ENCODE data around the gene ADH5.

Gene ADH5

GRCh38 chr4:99038213-99038612 lies 50.4 kb downstream of the ADH5 start:
- H3K27me3 Mint-ChIP-seq (ENCODE audit: low read depth), result no peaks in the 10 kb centered on the region

DNA sequence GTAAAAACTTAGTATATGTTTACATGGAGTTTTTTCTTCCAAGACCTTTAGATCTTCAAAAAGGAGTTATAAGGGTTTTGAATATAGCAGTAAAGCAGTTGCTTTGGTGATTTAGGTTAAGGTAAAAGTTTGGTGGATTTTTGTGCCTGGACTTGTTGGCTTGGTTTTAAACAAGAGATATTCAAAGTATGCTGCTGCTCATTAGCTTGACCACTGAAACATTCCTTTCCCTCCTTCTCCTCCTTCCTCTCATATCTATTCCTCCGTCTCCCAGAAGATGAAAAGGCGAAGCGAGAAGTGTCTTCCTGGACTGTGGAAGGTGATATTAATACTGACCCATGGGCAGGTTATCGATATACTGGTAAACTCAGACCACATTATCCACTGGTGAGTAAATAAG lies 54.6 kb downstream of the ADH5 start:
- TF ChIP-seq CTCF (IDR thresholded peaks at IDR 0.05; ENCODE audit: unreplicated experiment in 3 of 3), result no peak
- Mint-ChIP-seq H3K27ac (no peak overlapping the region), H3K4me3 (no peak overlapping the region), H3K4me1 (no peaks in the 10 kb centered on the region), H3K27me3 (ENCODE audit: low read depth) (no peaks in the 10 kb centered on the region), H3K36me3 (ENCODE audit: low read depth) (peaks cover 50% of the 10 kb centered on the region), H3K9me3 (peaks cover 3% of the 10 kb centered on the region)

More at GRCh38 chr4:99038213-99038612, 50.4 kb downstream of the ADH5 start:
- Mint-ChIP-seq H3K4me3 (no peak overlapping the region), H3K27ac (no peak overlapping the region), H3K9me3 (peaks cover 3% of the 10 kb centered on the region), H3K36me3 (ENCODE audit: low read depth) (peaks cover 63% of the 10 kb centered on the region), H3K4me1 (no peaks in the 10 kb centered on the region)
- no peak for TF ChIP-seq CTCF (IDR thresholded peaks at IDR 0.05; ENCODE audit: unreplicated experiment in 3 of 3)

DNA sequence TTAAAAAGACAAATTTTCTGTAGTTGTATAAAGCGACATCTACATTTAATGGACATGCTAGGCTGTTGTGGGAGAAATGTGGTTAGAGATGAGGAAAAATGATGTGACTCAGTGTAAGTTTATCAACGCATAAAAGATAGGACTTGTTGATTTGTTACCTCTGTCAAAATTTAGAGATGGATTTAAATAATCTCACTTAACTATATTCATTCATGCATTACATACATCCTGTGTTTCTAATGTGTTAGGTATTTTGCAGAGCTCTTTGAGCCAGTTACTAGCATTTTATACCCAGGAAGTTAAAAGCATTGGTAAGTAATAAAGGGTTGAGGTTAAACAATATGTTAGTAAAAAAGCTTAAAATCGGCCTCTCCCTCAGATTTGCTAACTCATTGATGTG lies 58.7 kb downstream of the ADH5 start:
- Mint-ChIP-seq H3K4me3 (no peak overlapping the region), H3K36me3 (ENCODE audit: low read depth) (peaks cover 14% of the 10 kb centered on the region), H3K27me3 (ENCODE audit: low read depth) (no peaks in the 10 kb centered on the region), H3K4me1 (peaks cover 6% of the 10 kb centered on the region), H3K27ac (no peak overlapping the region), H3K9me3 (no peaks in the 10 kb centered on the region)
- no peak for TF ChIP-seq CTCF (IDR thresholded peaks at IDR 0.05; ENCODE audit: unreplicated experiment in 3 of 3)

DNA sequence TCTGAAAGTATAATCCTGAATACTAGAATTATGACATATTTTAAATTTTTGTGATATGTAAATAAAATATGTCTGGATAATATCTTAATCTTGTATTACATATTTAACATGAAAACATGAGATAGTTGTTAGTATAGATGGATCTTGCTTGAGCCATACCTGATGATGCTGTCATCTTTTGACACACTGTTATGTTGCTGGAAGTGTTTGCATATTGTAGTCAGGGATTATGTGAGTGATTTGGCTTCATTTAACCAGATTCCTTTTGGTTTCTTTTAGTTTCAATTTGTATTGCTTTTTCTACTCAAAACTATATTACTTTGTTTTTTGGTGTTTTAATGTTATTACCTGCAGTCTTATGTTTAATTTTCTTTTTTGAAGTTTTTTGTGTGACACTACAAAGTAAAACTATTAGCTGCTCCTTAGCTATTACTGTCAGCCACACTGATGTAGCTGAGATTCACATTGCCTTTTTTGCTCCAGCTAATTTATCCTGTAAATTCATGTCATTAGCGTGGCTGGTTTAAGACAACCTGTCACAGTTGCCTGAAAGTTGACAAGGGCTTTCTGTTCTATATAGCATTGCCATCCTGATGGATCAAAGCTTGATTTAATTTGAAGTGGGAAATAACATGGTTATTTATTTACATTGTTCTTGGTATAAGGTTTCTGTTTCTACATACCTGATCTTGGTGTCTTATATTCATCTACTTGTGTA lies 59.4 kb downstream of the ADH5 start:
- peaks cover 6% of the 10 kb centered on the region for H3K4me1 Mint-ChIP-seq
- H3K36me3 Mint-ChIP-seq (ENCODE audit: low read depth), result peaks cover 13% of the 10 kb centered on the region
- no peak for TF ChIP-seq CTCF (IDR thresholded peaks at IDR 0.05; ENCODE audit: unreplicated experiment in 3 of 3)
- H3K27ac Mint-ChIP-seq, result no peak overlapping the region
- H3K9me3 Mint-ChIP-seq, result no peaks in the 10 kb centered on the region
- no peaks in the 10 kb centered on the region for H3K27me3 Mint-ChIP-seq (ENCODE audit: low read depth)
- H3K4me3 Mint-ChIP-seq, result no peak overlapping the region

DNA sequence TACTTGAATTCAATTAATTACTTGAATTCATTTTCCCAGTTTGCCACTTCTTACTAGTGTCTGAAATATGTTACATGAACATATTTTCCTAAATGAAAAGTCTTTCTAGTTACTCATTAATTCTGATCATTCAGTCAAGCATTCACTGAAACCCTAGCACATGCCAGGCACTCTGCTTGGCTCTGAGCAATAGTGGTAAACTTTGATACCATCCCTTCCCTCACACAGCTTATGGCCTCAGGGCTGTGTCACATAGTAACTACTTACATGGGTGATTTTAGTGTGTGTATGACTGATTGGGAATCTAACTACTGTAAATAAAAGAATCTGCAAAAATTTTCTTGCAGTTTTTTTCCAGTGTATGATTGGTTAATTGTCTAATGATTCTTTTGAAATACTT lies 60.4 kb downstream of the ADH5 start:
- Mint-ChIP-seq H3K4me3 (no peak overlapping the region), H3K36me3 (ENCODE audit: low read depth) (peaks cover 16% of the 10 kb centered on the region), H3K27ac (peak overlapping the region in 2 of 3 experiments; percentile 24 to 52), H3K9me3 (no peaks in the 10 kb centered on the region), H3K27me3 (ENCODE audit: low read depth) (no peaks in the 10 kb centered on the region), H3K4me1 (peaks cover 6% of the 10 kb centered on the region)
- TF ChIP-seq CTCF (IDR thresholded peaks at IDR 0.05; ENCODE audit: unreplicated experiment in 3 of 3), result no peak

- Mint-ChIP-seq H3K4me1 (peaks cover 6% of the 10 kb centered on the region), H3K27me3 (ENCODE audit: low read depth) (no peaks in the 10 kb centered on the region), H3K36me3 (ENCODE audit: low read depth) (peaks cover 22% of the 10 kb centered on the region), H3K27ac (peak overlapping the region in 2 of 3 experiments; percentile 24 to 52), H3K9me3 (peaks cover 4% of the 10 kb centered on the region), H3K4me3 (no peak overlapping the region)
- no peak for TF ChIP-seq CTCF (IDR thresholded peaks at IDR 0.05; ENCODE audit: unreplicated experiment in 3 of 3)
Measured at GRCh38 chr4:99027304-99027703, 61.3 kb downstream of the ADH5 start.
